ENCODE data around the gene DCAF6.

GRCh38 chr1:167924543-167925231 lies 11.8 kb upstream of the DCAF6 start:
- no peak for TF ChIP-seq POLR2AphosphoS5 (IDR thresholded peaks at IDR 0.05; ENCODE audit: low read depth, low read length)
- TF ChIP-seq REST (IDR thresholded peaks at IDR 0.05; ENCODE audit: insufficient read depth in 1 of 2, low read depth in 2 of 2, low read length in 2 of 2) = no peak
- TF ChIP-seq TAF1 (IDR thresholded peaks at IDR 0.05; ENCODE audit: borderline replicate concordance, insufficient read depth, low read length) = no peak

Data from PFSK-1 (cell line).